ENCODE data around the gene WDPCP.

- TF ChIP-seq POLR2A (IDR thresholded peaks at IDR 0.05; ENCODE audit: low read depth, low read length) (no peak), TAF1 (IDR thresholded peaks at IDR 0.05; ENCODE audit: borderline replicate concordance, low read depth, low read length) (no peak)
These were observed 73.5 kb downstream of the WDPCP start for GRCh38 chr2:63514781-63515180.
